ENCODE results near the gene BRINP2.
"Not testable (repeated sequence)": the region's sequence is repeated elsewhere in the genome, so short reads cannot be mapped to it uniquely, and the experiment has no call there.

BRINP2 gene

GRCh38 chr1:177311586-177311985 is 140.8 kb downstream of the BRINP2 start:
- no peak for DNase-seq (ENCODE audit: low spot score)

- DNase-seq (ENCODE audit: low spot score), result no peak
Observed at GRCh38 chr1:177315261-177315660, 144.5 kb downstream of the BRINP2 start.

GRCh38 chr1:177315761-177316160 is 145.0 kb downstream of the BRINP2 start:
- no peak for DNase-seq (ENCODE audit: low spot score)

- not testable (repeated sequence) for DNase-seq (ENCODE audit: low spot score)
Observed at GRCh38 chr1:177321434-177321833, 150.7 kb downstream of the BRINP2 start.

- no peak for DNase-seq (ENCODE audit: low spot score)
Observed at GRCh38 chr1:177328251-177328650, 157.5 kb downstream of the BRINP2 start.

- no peak for DNase-seq (ENCODE audit: low spot score)
Observed at GRCh38 chr1:177329871-177330270, 159.1 kb downstream of the BRINP2 start.

Data from hematopoietic multipotent progenitor cell treated with erythropoietin and hydrocortisone succinate and interleukin-3 and kit ligand, for 15 days (in vitro differentiated cells).